Activated T-cell treated with anti-CD3 and anti-CD28 coated beads, Interleukin-2, amount 50 U/mL, for 24 hours (primary cell): ENCODE data around the gene TMEM176B.

Source experiments
- DNase-seq: peaks from one replicate; pipeline ENCODE4 v3.0.0-alpha.2; 2020
- H3K27ac Mint-ChIP-seq: 2 replicates; pipeline ENCODE4 v1.8.0; 2020; ENCODE audit warnings: mild to moderate bottlenecking, mixed read lengths
- H3K27me3 Mint-ChIP-seq: 2 replicates; pipeline ENCODE4 v1.8.0; 2020; ENCODE audit warnings: mixed read lengths
- H3K36me3 Mint-ChIP-seq: 2 replicates; pipeline ENCODE4 v1.8.0; 2020; ENCODE audit warnings: low read depth, mixed read lengths
- H3K4me1 Mint-ChIP-seq: 2 replicates; pipeline ENCODE4 v1.8.0; 2020; ENCODE audit warnings: low read depth, mixed read lengths
- H3K4me3 Mint-ChIP-seq: 2 replicates; pipeline ENCODE4 v1.8.0; 2020; ENCODE audit warnings: mild to moderate bottlenecking, moderate library complexity, mixed read lengths
- H3K9me3 Mint-ChIP-seq: 2 replicates; pipeline ENCODE4 v1.8.0; 2020; ENCODE audit warnings: mixed read lengths

Gene TMEM176B

GRCh38 chr7:150799741-150800580, at the start of gene TMEM176B:
TMEM176B (minus strand) TSS chr7:150800364; CDS start chr7:150796569, 3,795 bp downstream.
- Mint-ChIP-seq H3K4me3 (peak within 1 kb of the TSS; percentile 55), H3K27ac (no peak within 1 kb of the TSS), H3K36me3 (no peaks in the 10 kb centered on the region), H3K4me1 (peaks cover 6% of the 10 kb centered on the region), H3K27me3 (peaks cover 78% of the 10 kb centered on the region), H3K9me3 (no peaks in the 10 kb centered on the region)
- DNase-seq = no peak

GRCh38 chr7:150849204-150849775, 49.1 kb upstream of the TMEM176B start:
- Mint-ChIP-seq H3K27me3 (peaks cover 21% of the 10 kb centered on the region), H3K36me3 (no peaks in the 10 kb centered on the region), H3K4me3 (no peak overlapping the region), H3K27ac (no peak overlapping the region), H3K4me1 (peaks cover 2% of the 10 kb centered on the region), H3K9me3 (no peaks in the 10 kb centered on the region)
- no peak for DNase-seq

DNA sequence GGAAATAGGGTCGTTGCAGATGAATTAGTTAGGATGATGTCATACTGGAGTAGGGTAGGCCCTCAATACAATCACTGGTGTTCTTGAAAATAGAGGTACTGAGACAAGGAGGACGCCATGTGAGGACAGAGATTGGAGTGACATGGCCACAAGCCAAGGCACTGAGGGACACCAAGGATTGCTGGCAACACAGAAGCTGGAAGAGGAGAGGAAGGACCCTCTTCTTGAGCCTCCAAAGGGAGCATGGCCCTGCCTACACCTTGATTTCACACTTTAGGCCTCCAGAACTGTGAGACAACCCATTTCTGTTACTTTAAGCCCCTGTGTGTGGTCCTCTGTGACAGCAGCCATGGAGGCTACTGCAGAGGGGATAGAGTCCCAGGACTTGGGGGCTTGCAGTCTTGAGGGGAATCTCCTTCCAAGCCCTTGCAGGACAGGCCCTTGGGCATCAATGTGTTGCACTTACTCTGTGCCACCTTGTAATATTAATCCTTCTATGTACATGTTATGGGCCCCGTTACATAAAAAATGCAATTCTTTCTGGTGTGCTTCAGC, 48.5 kb upstream of the TMEM176B start:
- H3K36me3 Mint-ChIP-seq = no peaks in the 10 kb centered on the region
- no peak for DNase-seq
- peaks cover 21% of the 10 kb centered on the region for H3K27me3 Mint-ChIP-seq
- no peaks in the 10 kb centered on the region for H3K9me3 Mint-ChIP-seq
- H3K4me1 Mint-ChIP-seq = peaks cover 2% of the 10 kb centered on the region
- no peak overlapping the region for H3K27ac Mint-ChIP-seq
- no peak overlapping the region for H3K4me3 Mint-ChIP-seq

DNA sequence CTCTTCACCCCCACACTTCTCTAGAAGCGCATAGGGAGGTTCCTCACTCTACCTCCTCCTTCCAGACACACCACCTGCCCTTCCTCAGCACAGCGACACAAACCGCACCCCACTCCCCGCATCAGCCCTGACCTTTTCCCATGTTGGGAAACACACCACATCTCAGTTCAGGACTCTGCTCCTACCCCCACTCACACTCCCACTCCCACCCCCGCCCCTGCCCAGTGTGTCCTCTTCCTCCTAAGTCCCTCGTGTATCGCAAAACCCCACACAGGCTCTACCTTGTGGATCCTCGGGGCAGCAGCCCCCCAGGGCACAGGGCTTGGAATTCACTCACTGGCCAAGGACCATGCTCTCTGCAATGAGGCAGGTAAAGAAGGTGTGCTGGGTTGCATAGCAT, 47.9 kb upstream of the TMEM176B start:
- Mint-ChIP-seq H3K4me1 (peaks cover 2% of the 10 kb centered on the region), H3K36me3 (no peaks in the 10 kb centered on the region), H3K4me3 (no peak overlapping the region), H3K9me3 (no peaks in the 10 kb centered on the region), H3K27me3 (peaks cover 21% of the 10 kb centered on the region), H3K27ac (no peak overlapping the region)
- no peak for DNase-seq

GRCh38 chr7:150847536-150847935, 47.4 kb upstream of the TMEM176B start:
- Mint-ChIP-seq H3K27me3 (peaks cover 18% of the 10 kb centered on the region), H3K9me3 (no peaks in the 10 kb centered on the region), H3K36me3 (no peaks in the 10 kb centered on the region), H3K4me1 (peaks cover 2% of the 10 kb centered on the region), H3K4me3 (no peak overlapping the region), H3K27ac (no peak overlapping the region)
- no peak for DNase-seq

- H3K9me3 Mint-ChIP-seq = no peaks in the 10 kb centered on the region
- H3K36me3 Mint-ChIP-seq = no peaks in the 10 kb centered on the region
- H3K27ac Mint-ChIP-seq = no peak overlapping the region
- no peaks in the 10 kb centered on the region for H3K4me1 Mint-ChIP-seq
- no peak for DNase-seq
- no peak overlapping the region for H3K4me3 Mint-ChIP-seq
- H3K27me3 Mint-ChIP-seq = peaks cover 7% of the 10 kb centered on the region
Observed at GRCh38 chr7:150846291-150847115, 46.3 kb upstream of the TMEM176B start.

DNA sequence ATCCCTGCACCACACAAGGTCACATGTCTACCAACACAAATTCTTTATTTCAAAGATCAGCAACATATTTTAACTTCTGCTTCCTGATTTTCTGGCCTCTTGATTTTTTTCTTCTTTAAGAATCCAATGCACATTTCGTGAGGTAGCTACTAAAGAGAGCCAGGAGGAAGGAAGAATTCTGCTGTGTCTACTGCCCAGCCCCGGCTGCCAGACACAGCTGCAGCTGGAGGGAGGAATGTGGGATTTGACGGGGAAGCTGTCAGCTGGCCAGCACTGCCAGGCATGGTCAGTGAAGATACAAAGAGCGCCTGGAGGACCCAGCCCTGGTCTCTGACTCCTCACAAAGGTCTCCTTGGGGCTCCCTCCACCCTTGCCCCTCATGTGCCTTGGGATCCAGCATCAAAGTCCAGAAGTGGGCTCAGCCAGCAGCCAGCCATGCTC, 45.3 kb upstream of the TMEM176B start:
- Mint-ChIP-seq H3K27ac (no peak overlapping the region), H3K27me3 (no peaks in the 10 kb centered on the region), H3K36me3 (no peaks in the 10 kb centered on the region), H3K4me1 (no peaks in the 10 kb centered on the region), H3K9me3 (no peaks in the 10 kb centered on the region), H3K4me3 (no peak overlapping the region)
- no peak for DNase-seq

DNA sequence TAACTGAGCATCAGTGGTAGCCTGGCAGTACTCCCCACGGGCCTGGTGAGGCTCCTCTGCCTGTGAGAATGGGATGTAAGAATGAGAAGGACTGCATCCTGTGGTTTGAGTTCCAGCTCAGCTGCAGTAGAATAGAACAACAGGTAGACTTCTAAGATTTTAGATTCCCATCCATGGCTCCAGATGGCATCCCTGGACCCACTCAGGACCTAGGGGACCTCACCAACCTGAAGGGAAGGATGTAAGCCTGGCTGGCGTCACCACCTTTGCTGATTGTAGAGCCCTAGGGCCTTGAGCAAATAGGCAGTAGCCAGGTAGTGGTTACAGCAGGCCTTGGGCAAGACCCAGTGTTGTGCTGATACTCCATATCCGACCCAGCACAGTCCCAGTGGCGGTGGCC, 42.6 kb upstream of the TMEM176B start:
- no peaks in the 10 kb centered on the region for H3K9me3 Mint-ChIP-seq

GRCh38 chr7:150842018-150842417, 41.9 kb upstream of the TMEM176B start:
- Mint-ChIP-seq H3K9me3 (no peaks in the 10 kb centered on the region), H3K4me1 (no peaks in the 10 kb centered on the region), H3K36me3 (no peaks in the 10 kb centered on the region), H3K27me3 (no peaks in the 10 kb centered on the region), H3K4me3 (no peak overlapping the region), H3K27ac (no peak overlapping the region)
- no peak for DNase-seq

More for the DNA sequence above, 42.6 kb upstream of the TMEM176B start:
- H3K4me1 Mint-ChIP-seq = no peaks in the 10 kb centered on the region
- no peaks in the 10 kb centered on the region for H3K27me3 Mint-ChIP-seq
- no peak overlapping the region for H3K27ac Mint-ChIP-seq
- no peak for DNase-seq
- H3K36me3 Mint-ChIP-seq = no peaks in the 10 kb centered on the region
- no peak overlapping the region for H3K4me3 Mint-ChIP-seq

GRCh38 chr7:150838965-150839650, 38.9 kb upstream of the TMEM176B start:
- Mint-ChIP-seq H3K9me3 (no peaks in the 10 kb centered on the region), H3K36me3 (no peaks in the 10 kb centered on the region), H3K27ac (no peak overlapping the region), H3K4me1 (no peaks in the 10 kb centered on the region), H3K4me3 (no peak overlapping the region), H3K27me3 (peaks cover 2% of the 10 kb centered on the region)
- no peak for DNase-seq

DNA sequence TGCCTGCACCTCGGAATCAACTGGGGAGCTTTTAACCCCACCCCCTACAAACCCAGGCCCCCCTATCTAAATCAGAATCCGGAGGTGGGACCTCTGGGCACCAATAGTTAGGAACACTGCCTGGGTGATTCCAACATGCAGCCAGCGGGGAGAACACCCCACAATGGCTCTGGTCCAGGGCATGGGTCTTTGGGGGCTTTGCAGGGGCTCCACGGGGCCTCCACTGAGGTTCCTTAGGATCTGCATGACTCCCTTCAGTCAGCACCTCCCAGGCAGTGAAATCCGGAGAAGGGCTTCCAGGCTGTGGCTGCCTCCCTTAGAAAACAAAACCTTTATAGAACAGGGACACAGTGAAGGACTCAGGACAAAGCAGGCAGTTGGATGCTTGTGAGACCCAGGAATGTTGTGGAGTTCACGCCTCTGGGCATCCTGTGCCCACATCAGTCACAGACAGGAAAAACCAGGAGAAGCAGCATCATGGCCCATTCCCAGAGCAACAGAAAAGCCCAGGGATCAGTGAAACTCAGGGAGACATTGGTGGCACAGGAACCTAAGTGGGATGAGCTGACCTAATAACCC, 35.6 kb upstream of the TMEM176B start:
- Mint-ChIP-seq H3K4me1 (no peaks in the 10 kb centered on the region), H3K4me3 (no peak overlapping the region), H3K36me3 (no peaks in the 10 kb centered on the region), H3K27ac (no peak overlapping the region), H3K9me3 (no peaks in the 10 kb centered on the region), H3K27me3 (peaks cover 24% of the 10 kb centered on the region)
- no peak for DNase-seq

DNA sequence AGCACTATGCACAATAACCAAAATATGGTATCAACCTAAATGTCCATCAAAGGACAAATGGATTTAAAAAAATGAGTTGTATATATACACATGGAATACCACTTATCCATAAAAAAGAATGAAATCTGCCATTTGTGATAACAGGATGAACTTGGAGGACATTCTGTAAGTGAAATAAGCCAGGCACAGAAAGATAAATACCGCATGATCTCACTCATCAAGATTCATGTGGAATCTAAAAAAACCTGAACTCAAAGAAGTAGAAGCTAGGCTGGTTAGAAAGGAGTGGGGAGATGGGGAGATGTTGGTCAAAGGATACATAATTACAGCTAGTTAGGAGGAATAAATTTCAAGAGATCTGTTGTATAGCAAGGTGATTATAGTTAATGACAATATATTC, 34.9 kb upstream of the TMEM176B start:
- no peak for DNase-seq
- Mint-ChIP-seq H3K4me1 (no peaks in the 10 kb centered on the region), H3K9me3 (no peaks in the 10 kb centered on the region), H3K4me3 (no peak overlapping the region), H3K27ac (no peak overlapping the region), H3K36me3 (no peaks in the 10 kb centered on the region), H3K27me3 (peaks cover 31% of the 10 kb centered on the region)

DNA sequence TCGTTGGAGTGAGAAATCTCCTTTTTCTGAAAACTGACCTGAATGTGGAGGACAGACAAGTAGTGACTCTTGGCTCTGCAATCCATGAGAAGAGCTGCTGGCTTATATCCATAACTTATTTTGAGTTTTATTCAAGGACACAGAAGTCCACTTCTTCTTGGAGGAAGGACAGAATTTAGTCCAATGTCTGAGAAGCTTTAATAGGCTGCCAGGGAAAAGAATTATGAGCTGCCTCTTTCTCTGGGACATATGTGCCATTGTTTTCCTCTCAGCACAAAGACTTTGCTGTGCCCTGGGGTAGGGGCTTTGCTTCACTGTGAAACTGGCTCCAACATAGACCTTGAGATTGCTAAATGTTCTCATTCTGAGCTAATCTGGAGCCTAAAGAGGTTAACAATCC, 31.7 kb upstream of the TMEM176B start:
- peaks cover 42% of the 10 kb centered on the region for H3K27me3 Mint-ChIP-seq

GRCh38 chr7:150830937-150831336, 30.8 kb upstream of the TMEM176B start:
- H3K27me3 Mint-ChIP-seq = peaks cover 47% of the 10 kb centered on the region
- no peak for DNase-seq
- no peaks in the 10 kb centered on the region for H3K4me1 Mint-ChIP-seq
- H3K27ac Mint-ChIP-seq = no peak overlapping the region
- H3K36me3 Mint-ChIP-seq = no peaks in the 10 kb centered on the region
- no peaks in the 10 kb centered on the region for H3K9me3 Mint-ChIP-seq
- no peak overlapping the region for H3K4me3 Mint-ChIP-seq

More for the DNA sequence above, 31.7 kb upstream of the TMEM176B start:
- Mint-ChIP-seq H3K4me1 (no peaks in the 10 kb centered on the region), H3K9me3 (no peaks in the 10 kb centered on the region), H3K27ac (no peak overlapping the region), H3K36me3 (no peaks in the 10 kb centered on the region), H3K4me3 (no peak overlapping the region)
- DNase-seq = no peak
